SK-N-MC (cell line): Measurements from ENCODE around the gene CDKN2B-AS1.

ENCODE experiments used
- EZH2 ChIP-seq: fragments of 200-600 bp; sonication (generic); IDR thresholded peaks from one replicate; pipeline ENCODE4 v1.6.1; 2017; ENCODE audit warnings: antibody characterized with exemption
- POLR2AphosphoS5 ChIP-seq: IDR thresholded peaks from 2 replicates; pipeline ENCODE4 v1.6.1; 2012; ENCODE audit warnings: mild to moderate bottlenecking, low read depth, low read length, borderline replicate concordance

DNA sequence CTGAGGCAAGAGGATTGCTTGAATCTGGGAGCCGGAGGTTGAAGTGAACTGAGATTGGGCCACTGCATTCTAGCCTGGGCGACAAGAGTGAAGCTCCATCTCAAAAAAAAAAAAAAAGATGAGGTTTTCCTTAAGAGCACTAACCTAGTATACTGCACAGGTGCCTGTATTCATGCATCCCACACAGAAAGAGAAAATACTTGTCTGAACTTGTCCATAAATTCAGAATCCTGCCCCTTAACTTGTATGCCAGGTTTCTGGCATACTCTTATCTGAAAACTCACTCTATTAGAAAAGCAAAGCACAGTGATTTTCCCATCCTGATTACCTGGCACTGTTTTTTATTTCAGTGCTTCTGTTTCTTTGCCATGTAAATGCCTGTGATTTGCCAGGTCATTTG lies 139.8 kb downstream of the CDKN2B-AS1 start:
- no peak for TF ChIP-seq EZH2
- no peak for TF ChIP-seq POLR2AphosphoS5
